HPDE6-E6E7 (cell line): ENCODE results near the gene IDUA.

Experiments used
- DNase-seq: peaks from one replicate; pipeline ENCODE4 v3.0.0; 2011; ENCODE audit warnings: missing footprints; ENCODE audit errors: extremely low spot score

Gene IDUA

DNA sequence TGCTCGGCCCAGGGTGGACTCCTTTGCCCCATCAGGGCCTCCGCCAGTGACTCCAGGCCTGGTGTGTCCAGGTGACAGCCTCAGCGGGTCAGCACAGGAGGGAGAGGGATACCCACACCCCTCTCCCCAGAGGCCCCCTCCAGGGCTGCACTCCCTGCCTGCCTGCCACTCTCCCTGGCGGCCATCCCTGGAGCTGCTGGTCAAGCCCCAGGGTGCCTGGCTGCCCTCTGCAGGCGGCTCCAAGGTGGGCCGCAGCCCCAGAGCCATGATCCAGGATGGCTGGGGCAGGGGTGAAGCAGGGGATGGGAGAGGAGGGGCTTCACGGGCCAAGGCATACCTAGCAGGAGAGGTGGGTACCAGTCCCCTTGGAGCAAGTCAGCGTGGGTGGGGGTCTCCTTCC is 28.3 kb downstream of the IDUA start:
- no peak for DNase-seq

- no peak for DNase-seq
Measured at GRCh38 chr4:1015746-1016145, 28.9 kb downstream of the IDUA start.

GRCh38 chr4:1017211-1017610 is 30.4 kb downstream of the IDUA start:
- no peak for DNase-seq

DNA sequence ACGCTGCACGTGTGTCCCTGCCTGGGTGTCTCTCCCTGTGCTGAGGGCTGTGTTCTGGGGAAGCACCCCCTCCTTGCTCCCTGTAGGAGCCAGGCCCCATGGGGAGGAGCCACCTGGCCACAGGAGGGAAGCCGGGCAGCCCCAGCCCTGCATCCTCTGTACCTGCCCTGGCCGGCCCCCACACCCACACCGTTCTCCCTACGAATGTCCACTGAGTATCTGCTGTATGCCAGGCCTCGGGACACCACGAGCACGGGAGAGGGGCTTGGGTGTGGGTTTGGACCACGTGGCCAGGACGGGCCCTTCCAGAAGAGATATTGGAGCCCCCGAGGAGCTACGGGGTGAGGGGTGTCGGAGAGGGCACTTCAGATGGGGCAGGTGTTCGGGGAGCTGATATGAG is 30.9 kb downstream of the IDUA start:
- no peak for DNase-seq

- DNase-seq, result no peak
Measured at GRCh38 chr4:1018147-1019020, 31.5 kb downstream of the IDUA start.

DNA sequence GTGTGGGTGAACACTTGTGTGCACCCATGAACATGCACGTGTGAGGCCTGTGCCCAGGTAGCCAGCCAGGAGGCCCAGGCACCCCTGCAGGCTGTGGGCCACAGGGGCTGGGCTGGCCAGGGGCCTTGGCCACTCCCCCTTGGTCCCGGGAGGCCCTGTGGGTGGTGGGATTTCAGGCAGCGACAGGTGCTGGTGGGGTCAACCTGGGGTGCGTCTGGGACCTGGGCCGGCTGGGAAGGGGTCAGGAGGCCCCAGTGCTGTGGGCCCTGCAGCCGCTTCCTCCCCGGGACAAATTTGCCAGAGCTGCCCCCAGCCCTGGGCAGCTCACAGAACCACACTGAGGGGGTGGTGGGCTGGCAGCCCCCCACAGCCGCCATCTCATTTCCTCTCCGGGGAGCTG is 32.5 kb downstream of the IDUA start:
- DNase-seq, result no peak

DNA sequence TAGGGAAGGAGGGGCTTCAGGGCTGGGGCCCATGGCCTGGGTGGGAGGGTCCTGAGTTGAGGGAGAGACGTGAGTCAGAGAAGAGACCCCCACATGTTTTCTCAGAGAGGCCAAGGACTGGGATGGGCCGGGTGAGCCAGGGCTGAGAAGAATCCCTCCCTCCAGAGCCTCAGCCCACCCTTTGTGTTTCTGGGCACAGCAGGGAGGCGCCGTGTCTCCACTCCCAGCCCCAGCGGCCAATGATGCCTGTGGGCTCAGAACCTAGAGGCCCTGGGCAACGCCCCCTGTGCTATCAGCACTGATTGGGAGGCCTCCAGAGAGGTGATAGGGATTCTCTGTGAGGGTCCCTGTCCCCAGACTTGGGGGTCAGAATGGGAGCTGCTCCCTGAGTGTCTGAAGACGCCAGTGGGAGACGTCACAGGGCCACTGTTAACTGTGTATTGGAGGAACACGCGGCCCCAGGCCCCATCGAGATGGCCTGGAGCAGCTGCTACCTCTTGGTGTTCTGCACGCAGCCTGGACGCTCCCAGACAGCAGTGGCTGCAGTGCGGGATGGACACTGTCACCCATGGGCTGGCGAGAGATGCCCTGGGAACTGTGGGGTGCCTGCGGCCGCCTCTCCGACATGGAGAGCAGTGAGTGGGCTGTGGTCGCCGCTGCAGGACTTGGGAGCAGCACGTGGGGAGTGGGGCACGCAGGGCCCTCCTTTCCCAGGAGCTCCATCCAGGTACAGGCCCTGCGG is 33.1 kb downstream of the IDUA start:
- DNase-seq, result no peak

- no peak for DNase-seq
Measured at GRCh38 chr4:1021386-1022050, 34.7 kb downstream of the IDUA start.

DNA sequence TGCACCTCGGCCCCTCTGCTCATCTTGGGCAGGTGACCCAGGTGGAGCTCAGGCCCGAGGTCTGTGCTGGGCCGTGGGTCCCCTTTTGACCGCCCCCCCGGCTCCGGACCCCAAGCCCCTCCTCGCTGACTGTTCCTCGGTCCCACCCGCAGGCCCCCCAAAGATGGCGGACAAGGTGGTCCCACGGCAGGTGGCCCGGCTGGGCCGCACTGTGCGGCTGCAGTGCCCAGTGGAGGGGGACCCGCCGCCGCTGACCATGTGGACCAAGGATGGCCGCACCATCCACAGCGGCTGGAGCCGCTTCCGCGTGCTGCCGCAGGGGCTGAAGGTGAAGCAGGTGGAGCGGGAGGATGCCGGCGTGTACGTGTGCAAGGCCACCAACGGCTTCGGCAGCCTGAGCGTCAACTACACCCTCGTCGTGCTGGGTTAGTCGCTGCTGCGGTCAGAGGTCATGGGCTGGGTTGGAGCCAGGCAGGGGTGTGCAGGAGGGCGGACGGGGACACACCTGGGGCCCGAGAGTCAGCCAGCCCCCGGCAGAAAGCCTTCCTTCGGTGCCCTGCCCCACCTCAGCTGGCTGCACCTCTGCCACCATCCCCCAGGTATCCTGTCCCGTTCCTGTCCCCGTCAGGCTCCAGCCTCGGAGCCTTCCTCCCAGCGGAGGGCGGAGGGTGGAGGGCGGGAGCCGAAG is 35.4 kb downstream of the IDUA start:
- no peak for DNase-seq

DNA sequence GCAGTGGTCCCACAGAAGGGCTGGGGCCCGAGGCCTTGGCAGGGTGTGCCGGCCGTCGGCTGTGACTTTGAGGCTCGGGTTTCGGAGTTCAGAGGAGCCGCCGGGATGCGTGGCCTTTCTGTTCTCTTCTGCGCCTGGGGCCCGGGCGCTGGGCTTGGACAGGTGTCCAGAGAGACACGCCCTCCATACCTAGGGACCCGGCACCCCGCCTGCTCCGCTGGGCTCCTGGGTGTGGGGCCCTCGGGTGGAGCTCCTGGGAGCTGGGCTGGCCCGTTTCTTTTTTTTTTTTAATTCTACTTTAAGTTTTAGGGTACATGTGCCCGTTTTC is 35.9 kb downstream of the IDUA start:
- DNase-seq, result no peak

- DNase-seq, result no peak
Measured at GRCh38 chr4:1023075-1023640, 36.3 kb downstream of the IDUA start.

DNA sequence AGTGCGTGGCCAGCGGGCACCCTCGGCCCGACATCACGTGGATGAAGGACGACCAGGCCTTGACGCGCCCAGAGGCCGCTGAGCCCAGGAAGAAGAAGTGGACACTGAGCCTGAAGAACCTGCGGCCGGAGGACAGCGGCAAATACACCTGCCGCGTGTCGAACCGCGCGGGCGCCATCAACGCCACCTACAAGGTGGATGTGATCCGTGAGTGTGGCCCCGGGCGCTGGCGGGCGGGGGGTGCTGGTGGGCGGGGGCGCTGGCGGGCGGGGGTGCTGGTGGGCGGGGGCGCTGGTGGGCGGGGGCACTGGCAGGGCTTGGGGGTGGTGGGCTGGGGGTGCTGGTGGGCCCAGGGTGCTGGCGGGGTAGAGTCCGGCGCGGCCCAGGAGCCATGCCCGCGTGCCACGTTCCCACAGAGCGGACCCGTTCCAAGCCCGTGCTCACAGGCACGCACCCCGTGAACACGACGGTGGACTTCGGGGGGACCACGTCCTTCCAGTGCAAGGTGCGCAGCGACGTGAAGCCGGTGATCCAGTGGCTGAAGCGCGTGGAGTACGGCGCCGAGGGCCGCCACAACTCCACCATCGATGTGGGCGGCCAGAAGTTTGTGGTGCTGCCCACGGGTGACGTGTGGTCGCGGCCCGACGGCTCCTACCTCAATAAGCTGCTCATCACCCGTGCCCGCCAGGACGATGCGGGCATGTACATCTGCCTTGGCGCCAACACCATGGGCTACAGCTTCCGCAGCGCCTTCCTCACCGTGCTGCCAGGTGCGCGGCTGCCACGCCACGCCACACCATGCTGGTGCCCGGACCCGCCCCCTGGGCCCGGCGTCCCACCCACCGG is 37.3 kb downstream of the IDUA start:
- no peak for DNase-seq

DNA sequence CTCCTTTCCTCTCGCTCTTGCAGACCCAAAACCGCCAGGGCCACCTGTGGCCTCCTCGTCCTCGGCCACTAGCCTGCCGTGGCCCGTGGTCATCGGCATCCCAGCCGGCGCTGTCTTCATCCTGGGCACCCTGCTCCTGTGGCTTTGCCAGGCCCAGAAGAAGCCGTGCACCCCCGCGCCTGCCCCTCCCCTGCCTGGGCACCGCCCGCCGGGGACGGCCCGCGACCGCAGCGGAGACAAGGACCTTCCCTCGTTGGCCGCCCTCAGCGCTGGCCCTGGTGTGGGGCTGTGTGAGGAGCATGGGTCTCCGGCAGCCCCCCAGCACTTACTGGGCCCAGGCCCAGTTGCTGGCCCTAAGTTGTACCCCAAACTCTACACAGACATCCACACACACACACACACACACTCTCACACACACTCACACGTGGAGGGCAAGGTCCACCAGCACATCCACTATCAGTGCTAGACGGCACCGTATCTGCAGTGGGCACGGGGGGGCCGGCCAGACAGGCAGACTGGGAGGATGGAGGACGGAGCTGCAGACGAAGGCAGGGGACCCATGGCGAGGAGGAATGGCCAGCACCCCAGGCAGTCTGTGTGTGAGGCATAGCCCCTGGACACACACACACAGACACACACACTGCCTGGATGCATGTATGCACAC is 38.2 kb downstream of the IDUA start:
- DNase-seq, result no peak

- no peak for DNase-seq
Measured at GRCh38 chr4:1026115-1026514, 39.3 kb downstream of the IDUA start.

DNA sequence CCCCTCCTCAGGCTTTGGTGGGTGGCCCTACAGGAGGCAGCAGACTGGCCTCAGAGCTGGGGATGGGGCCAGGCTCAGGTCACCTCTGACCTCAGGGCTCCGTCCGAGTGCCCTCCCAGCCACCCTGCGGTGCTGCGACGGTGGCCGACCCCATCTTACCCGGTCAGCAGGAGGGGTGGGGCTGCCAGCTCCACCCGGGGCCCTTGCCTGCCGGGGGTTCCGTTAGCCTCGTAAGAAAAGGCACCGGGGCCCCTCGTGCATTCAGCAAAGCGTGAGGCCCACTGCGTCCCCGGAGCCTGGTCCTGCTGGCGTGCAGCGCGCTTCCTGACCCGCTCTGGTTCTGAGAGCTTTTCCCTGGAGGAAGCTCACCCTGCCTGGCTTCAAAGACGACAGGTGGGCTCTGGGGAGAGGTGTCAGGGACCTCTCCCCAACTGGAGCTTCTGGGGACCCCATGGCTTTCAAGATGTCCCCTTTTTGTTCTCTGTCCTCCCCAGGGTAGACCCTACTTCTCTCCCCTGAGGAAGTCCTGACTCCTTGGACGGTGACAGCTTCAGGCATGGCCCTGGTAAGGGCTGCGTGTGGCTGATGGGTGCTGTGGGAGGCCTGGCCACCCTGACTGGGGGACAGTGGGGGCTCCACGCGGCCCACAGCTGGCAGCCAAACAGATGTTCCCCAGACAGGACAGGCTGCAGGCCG is 40.5 kb downstream of the IDUA start:
- DNase-seq, result no peak

- no peak for DNase-seq
Measured at GRCh38 chr4:1027915-1028238, 41.0 kb downstream of the IDUA start.

GRCh38 chr4:1028574-1029220 is 41.9 kb downstream of the IDUA start:
- no peak for DNase-seq

- DNase-seq, result no peak
Measured at GRCh38 chr4:1029529-1029928, 42.7 kb downstream of the IDUA start.

DNA sequence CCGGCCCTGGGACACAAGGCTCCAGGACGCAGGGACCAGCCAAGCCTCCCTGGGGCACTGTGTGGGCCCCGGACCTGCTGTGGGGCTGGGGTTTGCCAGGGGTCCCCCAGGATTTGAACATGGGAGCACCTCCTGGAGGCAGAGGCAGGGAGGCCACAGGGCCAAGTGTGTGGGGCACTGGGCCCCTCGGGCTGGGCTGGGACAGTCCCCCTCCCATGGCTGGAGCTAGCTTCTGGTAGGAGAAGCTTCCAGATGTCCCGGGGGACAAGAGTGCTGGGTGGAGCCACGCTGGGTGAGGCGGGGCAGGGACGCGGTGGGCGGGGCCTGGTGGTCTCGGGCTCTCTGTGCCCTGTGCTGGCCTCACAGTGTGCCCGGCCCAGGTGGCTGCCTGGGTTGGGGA is 43.2 kb downstream of the IDUA start:
- DNase-seq, result no peak
